Measurements from ENCODE around the gene SGSM2.

DNA sequence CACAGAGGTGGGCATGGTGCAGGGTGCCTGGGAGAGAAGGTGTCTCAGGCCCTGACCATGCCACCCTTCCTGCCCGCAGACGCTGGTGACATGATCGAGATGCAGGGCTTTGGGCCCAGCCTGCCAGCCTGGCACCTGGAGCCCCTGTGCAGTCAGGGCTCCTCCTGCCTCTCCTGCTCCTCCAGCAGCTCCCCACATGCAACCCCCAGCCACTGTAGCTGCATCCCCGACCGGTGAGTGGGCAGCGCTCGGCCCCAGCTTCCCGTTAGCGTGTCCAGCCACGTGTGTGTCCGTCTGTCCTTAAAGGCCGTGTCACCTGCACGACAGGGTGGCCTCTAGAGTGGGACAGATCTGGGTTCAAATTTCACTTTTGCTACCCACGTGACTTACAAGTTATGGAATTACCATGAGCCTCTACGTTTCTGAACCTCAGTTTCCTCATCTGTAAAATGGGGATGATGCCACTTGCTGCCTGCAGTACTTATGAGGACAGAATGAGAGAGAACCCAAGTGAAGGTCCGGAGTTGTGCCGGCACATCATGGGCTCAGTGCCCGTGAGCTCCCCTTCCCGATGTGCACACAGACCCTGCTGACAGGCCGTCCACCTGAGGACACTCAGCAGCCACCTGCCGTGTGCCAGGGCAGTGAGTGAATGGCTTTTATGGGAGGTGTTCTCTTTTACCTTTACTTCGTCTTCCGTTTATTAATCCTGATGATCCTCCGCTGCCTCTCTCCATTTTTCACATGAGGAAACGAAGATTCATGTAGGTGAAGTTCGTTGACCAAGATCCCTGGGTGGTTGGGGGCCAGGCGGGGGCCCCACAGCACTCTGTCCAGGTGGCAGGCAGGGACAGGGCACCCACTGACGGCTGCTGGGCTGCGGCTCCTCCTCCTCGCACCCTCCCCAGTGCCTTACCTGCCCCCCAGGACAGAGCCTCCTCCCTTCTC, 34.2 kb downstream of the SGSM2 start:
- TF ChIP-seq, protein P1, sequence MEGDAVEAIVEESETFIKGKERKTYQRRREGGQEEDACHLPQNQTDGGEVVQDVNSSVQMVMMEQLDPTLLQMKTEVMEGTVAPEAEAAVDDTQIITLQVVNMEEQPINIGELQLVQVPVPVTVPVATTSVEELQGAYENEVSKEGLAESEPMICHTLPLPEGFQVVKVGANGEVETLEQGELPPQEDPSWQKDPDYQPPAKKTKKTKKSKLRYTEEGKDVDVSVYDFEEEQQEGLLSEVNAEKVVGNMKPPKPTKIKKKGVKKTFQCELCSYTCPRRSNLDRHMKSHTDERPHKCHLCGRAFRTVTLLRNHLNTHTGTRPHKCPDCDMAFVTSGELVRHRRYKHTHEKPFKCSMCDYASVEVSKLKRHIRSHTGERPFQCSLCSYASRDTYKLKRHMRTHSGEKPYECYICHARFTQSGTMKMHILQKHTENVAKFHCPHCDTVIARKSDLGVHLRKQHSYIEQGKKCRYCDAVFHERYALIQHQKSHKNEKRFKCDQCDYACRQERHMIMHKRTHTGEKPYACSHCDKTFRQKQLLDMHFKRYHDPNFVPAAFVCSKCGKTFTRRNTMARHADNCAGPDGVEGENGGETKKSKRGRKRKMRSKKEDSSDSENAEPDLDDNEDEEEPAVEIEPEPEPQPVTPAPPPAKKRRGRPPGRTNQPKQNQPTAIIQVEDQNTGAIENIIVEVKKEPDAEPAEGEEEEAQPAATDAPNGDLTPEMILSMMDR (IDR thresholded peaks at IDR 0.05; ENCODE audit: low read length) = no peak
- no peak for TF ChIP-seq EZH2 (optimal IDR thresholded peaks at IDR 0.05; ENCODE audit: low read depth, low read length)
